Fibroblast of the conjunctiva (primary cell): ENCODE results near the gene CMA1.
A peak's percentile ranks its signal among the peaks of the same experiment; 100 is the strongest.
"Not testable (repeated sequence)": the region's sequence is repeated elsewhere in the genome, so short reads cannot be mapped to it uniquely, and the experiment has no call there.

ENCODE experiments used
- DNase-seq: peaks from one replicate; pipeline ENCODE4 v3.0.0-alpha.2; 2010; ENCODE audit warnings: low read depth

The CMA1 gene, protein sequence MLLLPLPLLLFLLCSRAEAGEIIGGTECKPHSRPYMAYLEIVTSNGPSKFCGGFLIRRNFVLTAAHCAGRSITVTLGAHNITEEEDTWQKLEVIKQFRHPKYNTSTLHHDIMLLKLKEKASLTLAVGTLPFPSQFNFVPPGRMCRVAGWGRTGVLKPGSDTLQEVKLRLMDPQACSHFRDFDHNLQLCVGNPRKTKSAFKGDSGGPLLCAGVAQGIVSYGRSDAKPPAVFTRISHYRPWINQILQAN

DNA sequence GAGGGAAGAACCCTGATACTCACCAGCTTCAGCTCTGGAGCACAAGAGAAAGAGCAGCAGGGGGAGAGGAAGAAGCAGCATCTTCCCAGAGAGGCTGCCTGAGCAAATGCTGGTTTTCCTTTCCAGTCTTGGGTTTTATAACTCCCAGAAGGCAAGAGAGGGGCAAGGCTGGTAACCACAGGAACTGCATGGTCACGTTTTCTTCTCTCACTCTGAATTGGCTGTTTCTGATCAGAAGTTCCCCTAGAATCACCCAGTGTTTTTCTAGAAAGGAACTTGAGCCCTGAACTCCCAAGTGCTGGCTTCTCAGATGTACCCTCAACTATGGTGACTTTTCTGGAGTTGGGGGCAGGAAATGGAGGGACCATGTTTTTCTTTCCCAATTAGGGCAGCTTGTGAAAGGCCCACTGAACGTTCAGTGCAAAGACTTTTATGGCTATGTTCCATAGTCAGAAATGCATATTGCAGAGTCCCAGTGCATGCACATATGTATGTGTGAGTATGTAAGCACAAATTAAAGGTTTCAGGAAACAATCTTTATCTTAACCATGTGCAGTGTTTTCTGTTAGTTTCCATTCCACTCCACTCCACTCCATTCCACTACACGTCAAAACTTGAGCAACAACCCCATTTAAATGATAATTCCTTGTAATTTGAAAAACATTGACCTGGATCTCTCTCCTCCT lies at the start of gene CMA1:
Gene CMA1, minus strand, starts transcription at position 111 of the 686 bp plus-strand sequence. Its CDS starts 30 bp downstream, at position 81.
- no peak for DNase-seq

GRCh38 chr14:24556756-24557155 lies 48.7 kb upstream of the CMA1 start:
- no peak for DNase-seq

DNA sequence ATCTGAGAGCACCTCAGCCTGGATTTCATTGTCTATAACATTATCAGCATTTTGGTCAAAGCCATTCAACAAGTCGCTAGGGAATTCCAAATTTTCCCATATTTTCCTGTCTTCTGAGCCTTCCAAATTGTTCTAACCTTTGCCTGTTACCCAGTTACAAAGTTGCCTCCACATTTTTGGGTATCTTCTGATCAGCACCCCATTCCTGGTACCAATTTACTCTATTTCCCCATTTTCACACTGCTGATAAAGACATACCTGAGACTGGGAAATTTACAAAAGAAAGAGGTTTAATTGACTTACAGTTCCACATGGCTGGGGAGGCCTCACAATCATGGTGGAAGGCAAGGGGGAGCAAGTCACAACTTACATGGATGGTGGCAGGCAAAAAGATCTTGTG lies 41.0 kb upstream of the CMA1 start:
- not testable (repeated sequence) for DNase-seq

GRCh38 chr14:24542346-24542936 lies 34.4 kb upstream of the CMA1 start:
- no peak for DNase-seq

- no peak for DNase-seq
Measured at GRCh38 chr14:24535737-24536136, 27.7 kb upstream of the CMA1 start.

- DNase-seq = no peak
Measured at GRCh38 chr14:24534286-24534685, 26.2 kb upstream of the CMA1 start.

DNA sequence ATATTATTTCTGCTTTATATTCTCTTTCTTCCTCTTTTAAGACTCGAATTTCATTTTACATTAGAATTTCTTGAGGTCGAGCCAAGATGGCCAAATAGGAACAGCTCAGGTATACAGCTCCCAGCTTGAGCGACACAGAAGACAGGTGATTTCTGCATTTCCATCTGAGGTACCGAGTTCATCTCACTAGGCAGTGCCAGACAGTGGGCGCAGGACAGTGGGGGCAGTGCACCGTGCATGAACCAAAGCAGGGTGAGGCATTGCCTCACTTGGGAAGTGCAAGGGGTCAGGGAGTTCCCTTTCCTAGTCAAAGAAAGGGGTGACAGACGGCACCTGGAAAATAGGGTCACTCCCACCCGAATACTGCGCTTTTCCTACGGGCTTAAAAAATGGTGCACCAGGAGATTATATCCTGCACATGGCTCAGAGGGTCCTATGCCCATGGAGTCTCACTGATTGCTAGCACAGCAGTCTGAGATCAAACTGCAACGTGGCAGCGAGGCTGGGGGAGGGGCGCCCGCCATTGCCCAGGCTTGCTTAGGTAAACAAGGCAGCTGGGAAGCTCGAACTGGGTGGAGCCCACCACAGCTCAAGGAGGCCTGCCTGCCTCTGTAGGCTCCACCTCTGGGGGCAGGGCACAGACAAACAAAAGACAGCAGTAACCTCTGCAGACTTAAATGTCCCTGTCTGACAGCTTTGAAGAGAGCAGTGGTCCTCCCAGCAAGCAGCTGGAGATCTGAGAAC lies 18.0 kb upstream of the CMA1 start:
- DNase-seq = not testable (repeated sequence)

DNA sequence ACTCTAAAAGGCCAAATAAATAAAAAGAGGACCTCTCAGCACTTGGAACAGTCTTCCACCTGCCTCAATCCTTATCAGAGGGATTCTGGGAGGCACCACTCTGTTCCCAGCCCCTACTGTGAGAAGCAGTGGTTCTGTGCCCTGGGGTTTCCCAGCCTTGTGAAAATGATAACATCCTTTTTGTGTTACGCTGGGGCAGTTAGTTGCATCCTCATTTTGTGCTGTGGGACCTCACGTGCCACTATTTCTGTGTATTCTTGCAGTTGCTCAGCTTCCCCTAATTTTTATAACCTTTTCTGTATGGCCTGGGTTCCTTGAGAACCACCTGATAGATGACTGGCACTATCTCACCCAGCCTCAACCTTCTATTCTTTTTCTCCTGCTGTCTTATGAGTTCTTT lies 10.8 kb upstream of the CMA1 start:
- DNase-seq = no peak

DNA sequence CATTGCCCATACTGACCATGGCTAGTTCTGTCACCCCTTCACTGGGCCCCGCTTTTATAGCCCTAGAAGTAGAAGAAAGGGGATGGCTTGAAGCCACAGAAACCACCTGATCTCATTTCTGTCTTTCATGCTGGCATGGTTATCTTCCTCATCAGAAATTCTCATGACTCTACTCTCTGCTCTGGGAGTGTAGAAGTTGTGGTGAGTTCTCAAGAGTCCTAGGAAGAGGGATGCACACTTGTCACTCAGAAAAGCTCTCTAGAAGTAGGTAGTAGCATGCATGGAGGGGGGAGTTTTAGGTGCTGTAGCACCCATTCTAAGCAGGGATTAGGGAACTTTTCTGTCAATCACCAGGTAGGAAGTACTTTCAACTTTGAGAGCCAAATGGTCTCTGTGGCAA lies 6.1 kb upstream of the CMA1 start:
- no peak for DNase-seq

DNA sequence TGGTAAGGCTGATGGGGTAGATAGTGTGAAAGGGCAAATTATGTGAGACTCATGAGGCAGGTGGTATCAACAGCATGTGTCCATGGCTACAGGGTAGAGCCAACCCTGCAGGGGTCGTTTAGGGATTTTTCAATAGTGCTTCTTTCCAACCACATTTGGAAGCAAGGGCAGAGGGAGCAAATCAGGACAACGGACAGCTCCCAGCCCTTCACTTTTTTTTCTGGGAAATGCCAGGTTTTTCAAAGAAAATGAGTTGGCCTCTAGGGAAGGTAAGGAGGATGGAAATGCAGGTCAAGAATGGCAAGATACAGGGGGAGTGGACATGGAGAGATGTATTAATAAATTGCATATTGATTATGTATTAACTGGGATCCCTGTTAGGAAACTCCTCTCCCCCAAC lies 4.9 kb upstream of the CMA1 start:
- no peak for DNase-seq

DNA sequence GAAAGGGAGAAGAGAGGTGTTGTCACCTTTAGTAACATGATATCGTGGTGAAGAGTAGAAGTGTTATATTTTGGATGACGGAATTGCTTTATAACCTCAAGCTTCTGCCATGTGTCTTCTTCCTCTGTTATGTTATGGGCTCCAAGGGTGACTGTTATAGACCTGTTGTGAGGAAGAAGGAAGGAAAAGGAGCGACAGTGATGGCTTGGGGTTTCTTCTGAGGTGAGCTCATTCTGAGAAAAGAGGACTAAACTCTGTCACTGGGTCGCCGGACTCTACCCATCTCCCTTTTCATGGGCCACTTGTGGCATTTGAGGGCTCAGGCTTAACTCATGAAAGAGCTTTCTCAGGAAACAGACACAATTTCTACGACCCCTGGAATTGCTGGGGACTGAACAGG lies 1.6 kb downstream of the CMA1 start:
- no peak for DNase-seq

GRCh38 chr14:24504425-24504950 lies 3.6 kb downstream of the CMA1 start:
- no peak for DNase-seq

DNA sequence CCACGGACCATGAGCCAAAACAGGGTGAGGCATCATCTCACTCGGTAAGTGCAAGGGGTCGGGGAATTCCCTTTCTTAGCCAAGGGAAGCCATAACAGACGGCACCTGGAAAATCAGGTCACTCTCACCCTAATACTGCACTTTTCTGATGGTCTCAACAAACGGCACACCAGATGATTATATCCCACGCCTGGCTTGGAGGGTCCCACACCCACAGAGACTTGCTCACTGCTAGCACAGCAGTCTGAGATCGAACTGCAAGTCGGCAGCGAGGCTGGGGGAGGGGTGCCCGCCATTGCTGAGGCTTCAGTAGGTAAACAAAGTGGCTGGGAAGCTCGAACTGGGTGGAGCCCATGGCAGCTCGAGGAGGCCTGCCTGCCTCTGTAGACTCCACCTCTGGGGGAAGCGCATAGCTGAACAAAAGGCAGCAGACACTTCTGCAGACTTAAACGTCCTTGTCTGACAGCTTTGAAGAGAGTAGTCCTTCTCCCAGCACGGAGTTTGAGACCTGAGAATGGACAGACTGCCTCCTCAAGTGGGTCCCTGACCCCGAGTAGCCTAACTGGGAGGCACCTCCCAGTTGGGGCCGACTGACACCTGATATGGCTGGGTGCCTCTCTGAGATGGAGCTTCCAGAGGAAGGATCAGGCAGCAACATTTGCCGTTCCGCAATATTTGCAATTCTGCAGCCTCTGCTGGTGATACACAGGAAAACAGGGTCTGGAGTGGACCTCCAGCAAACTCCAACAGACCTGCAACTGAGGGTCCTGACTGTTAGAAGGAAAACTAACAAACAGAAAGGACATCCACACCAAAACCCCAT lies 16.3 kb downstream of the CMA1 start:
- not testable (repeated sequence) for DNase-seq

DNA sequence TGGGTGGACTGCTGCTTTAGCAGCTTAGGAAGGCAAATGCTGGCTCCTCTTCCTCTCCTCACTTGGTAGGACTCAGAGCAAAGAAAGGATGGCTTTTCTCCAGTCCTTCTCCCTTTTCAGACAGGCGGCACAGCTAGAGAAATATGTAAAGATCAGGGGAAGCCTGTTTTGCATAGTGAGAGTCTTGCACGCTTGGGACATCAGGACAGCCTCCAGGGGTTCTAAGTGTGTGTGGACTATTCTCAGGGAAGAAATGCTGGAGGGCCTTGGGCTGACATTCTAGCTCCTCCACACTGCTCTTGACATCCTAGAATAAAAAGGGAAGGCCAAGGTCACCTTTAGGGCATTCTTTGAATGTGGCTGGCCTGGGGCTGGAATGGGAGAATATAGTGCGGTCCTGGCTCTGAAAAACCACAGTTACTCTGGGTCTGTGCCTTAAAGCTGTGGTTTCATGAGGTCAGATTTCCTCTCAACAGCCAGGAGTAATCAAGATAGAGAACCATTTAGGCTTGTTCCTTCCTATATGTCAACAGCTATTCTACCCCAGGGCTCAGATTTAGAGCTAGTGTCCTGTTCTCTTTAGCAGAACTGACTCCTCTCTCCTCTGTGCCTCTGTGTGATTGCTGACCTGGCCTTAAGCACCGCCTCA lies 24.3 kb downstream of the CMA1 start:
- no peak for DNase-seq

- DNase-seq = not testable (repeated sequence)
Measured at GRCh38 chr14:24482699-24483303, 25.3 kb downstream of the CMA1 start.

- peak; percentile 1 for DNase-seq
Measured at GRCh38 chr14:24481622-24482324, 26.3 kb downstream of the CMA1 start.

- not testable (repeated sequence) for DNase-seq
Measured at GRCh38 chr14:24479999-24480398, 28.1 kb downstream of the CMA1 start.

DNA sequence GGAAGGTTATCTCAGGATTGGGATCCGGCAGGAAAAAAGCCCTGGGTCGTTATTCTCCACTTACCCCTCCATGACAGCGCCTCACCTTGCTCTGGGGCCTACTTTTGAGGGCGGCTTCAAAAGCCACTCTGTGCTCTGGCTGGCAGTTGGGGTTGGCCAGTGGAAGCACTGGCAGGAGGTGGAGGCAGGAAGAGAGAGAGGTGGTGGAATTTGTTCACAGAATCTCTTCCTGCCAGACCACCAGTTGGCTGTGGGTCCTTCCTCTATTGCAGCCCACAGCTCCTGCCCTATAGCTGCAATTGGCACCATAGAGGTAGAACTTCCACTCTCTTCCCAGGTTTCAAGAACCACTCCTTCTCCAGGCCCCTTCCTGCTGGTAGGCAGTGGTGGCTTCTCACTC lies 32.8 kb downstream of the CMA1 start:
- no peak for DNase-seq

DNA sequence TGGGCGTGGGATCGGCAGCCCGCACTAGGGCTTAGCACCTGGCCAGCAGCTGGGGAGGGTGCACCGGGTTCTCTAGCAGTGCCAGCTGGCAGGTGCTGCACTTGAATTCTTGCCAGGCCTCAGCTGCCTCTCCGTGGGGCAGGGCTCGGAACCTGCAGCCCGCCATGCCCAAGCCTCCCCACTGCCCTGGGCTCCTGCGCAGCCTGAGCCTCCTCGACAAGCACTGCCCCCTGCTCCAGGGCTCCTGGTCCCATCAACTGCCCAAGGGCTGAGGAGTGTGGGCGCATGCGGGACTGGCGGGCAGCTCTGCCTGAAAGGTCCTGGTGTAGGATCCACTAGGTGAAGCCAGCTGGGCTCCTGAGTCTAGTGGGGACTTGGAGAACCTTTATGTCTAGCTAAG lies 34.9 kb downstream of the CMA1 start:
- DNase-seq = no peak

GRCh38 chr14:24470450-24470849 lies 37.6 kb downstream of the CMA1 start:
- DNase-seq = not testable (repeated sequence)
